NCI-H1105 treated with DMSO at 0.1 percent for 48 hours (cell line): Measurements from ENCODE around the gene DOCK3.
"Not testable (repeated sequence)": the region's sequence is repeated elsewhere in the genome, so short reads cannot be mapped to it uniquely, and the experiment has no call there.

Experiments used
- DNase-seq: peaks from one replicate; lab custom pipeline; 2025; lab: John Stamatoyannopoulos, UW

The DOCK3 gene

DNA sequence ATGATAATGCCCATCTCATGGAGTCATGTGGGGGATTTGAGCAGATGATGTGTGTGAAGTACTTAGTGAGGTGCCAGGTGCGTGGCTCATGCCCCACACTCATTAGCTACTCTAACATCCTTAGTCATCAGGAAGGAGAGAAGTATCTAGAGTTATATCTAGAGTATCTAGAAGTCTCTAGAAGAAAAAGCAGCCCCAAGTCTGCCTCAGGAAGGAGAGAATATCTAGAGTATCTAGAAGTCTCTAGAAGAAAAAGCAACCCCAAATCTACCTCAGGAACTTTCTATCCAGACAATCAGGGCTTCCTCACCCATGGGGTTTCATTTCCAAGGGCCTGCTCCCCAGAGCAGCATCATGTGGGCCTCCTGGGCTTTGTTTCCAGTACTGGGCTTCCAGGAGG lies 24.7 kb upstream of the DOCK3 start:
- no peak for DNase-seq

GRCh38 chr3:50651445-50651844 lies 23.3 kb upstream of the DOCK3 start:
- no peak for DNase-seq

- no peak for DNase-seq
Measured at GRCh38 chr3:50651920-50652529, 22.7 kb upstream of the DOCK3 start.

DNA sequence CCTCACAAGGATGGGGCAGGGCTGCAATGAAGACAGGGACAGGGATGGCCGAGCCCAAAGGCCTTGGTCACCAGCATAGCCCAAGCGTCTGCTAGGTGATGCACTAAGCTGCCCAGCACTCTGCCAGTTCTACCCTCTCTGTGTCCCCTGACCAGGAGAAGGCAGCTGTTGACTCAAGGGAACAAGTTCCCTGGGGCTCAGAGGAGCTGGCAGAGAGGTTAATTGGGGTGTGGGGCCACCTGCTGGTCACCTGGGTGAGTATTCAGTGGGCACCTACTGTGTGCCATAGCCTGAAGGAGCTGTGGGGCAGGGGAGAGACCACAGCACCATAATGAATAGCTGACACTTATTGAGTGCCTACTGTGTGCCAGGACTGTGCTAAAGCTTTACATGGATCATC lies 22.0 kb upstream of the DOCK3 start:
- peak; percentile 2 for DNase-seq

GRCh38 chr3:50653937-50654595 lies 20.7 kb upstream of the DOCK3 start:
- DNase-seq: no peak

GRCh38 chr3:50655009-50655830 lies 19.5 kb upstream of the DOCK3 start:
- DNase-seq: no peak

DNA sequence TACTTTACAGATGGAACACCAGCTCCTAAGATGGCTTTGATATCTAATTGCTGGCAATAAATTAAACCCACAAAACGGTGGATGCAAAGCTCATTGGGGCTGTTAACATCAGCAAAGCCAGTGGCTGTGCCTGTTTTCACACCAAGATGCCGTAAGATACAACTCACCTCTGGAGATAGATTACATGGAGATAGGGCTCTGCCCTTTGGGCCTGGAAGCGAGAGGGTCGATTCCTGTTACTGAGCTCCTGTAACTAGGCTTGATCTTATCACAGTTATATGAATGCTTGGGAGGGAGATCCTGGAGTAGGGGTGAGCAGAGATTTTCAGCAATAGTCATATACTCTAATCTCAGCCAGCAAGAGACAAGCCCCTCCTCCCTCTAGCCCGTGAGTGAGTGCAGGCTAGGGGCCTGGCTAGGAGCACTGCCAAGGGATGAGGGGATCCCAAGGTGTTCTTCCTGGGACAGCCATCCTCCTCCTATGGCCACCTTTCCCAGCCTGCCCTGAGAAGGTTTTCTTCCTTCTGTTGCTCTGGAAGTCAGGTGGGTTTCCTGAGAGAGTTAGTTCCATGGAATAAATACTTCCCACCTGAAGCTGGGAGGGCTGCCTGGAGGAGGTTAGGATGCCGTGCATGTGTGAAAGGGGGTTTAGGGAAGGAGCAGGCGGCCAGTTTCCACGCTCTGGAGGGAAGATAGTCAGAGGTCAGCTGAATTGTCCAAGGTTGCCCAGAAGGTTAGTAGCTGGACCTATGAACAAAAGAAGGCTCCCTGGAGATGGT lies 18.1 kb upstream of the DOCK3 start:
- DNase-seq: no peak

GRCh38 chr3:50657407-50657806 lies 17.3 kb upstream of the DOCK3 start:
- DNase-seq: no peak

- no peak for DNase-seq
Measured at GRCh38 chr3:50657816-50658215, 16.9 kb upstream of the DOCK3 start.

DNA sequence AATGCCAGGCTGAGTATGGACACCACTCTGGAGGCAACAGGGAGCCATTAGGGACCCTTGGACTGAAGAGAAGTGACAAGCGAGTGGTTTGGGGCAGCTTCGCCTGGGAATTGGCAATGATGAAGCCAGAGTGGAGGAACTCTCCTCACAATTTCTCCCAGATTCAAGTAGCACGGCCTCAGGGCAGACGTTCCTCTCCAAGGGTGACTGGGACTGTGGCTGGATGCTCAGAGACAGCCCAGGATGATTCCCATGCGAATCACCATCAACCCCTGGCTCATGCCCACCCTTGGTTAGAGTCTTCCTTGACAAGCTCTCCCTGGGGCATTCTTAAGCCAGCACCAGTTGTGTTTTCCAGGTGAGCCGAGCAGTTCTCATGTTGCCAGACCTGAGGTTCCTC lies 16.3 kb upstream of the DOCK3 start:
- DNase-seq: no peak

GRCh38 chr3:50658831-50659230 lies 15.9 kb upstream of the DOCK3 start:
- no peak for DNase-seq

DNA sequence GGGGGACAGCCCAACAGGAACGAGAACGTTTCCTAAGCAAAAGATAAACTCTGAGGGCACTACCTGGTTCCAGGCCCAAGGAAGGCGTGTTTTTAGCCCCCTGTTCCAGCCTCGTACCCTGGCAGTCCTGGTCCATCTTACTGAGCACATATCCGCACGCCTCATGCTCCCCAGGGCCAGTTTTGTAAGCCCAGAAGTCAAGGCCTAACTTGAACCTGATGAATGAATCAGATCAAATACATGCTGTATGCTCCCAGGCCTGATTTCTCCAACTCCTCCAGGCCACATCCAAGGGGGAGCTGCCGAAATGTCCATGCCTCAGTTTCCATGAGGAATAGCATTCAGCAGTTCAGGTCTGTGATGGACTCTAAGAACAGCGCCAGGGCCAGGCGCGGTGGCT lies 14.3 kb upstream of the DOCK3 start:
- no peak for DNase-seq

DNA sequence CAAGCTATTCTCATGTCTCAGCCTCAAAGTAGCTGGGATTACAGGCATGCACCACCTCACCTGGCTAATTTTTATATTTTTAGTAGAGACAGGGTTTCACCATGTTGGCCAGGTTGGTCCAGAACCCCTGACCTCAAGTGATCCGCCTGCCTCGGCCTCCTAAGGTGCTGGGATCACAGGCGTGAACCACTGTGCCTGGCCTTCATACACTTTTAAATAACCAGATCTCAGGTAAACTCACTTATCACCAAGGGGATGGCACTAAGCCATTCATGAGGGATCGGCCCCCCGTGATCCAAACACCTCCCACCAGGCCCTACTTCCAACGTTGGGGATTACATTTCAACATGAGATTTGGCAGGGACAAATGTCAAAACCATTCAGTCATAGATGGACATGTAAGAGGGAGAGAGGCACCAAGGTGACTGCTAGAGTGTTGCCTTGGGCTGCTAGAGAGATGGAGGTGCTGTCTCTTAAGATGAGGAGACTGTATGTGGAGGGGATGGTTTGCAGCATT lies 13.3 kb upstream of the DOCK3 start:
- no peak for DNase-seq

GRCh38 chr3:50662408-50662807 lies 12.3 kb upstream of the DOCK3 start:
- DNase-seq: no peak

GRCh38 chr3:50665081-50665840 lies 9.5 kb upstream of the DOCK3 start:
- no peak for DNase-seq

GRCh38 chr3:50665841-50666115 lies 8.9 kb upstream of the DOCK3 start:
- DNase-seq: not testable (repeated sequence)

DNA sequence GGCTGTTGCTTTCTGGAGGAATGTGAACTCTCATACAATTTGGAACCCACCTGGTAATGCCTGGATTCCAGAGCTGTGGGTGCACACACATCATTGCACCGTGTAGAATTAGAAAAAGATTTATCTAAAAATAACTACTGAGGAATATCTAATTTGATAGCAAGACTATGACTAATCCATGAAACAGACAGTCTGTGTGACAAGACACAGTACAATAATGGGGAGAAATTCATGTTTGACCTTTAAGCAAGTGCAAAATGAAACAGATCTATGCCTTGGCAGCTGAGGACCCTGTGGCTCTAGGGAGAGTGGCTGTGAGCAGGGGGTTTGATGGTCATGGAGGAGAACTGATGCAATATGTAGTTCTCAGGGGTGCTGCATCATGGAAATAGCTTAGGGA lies 7.9 kb upstream of the DOCK3 start:
- DNase-seq: no peak

DNA sequence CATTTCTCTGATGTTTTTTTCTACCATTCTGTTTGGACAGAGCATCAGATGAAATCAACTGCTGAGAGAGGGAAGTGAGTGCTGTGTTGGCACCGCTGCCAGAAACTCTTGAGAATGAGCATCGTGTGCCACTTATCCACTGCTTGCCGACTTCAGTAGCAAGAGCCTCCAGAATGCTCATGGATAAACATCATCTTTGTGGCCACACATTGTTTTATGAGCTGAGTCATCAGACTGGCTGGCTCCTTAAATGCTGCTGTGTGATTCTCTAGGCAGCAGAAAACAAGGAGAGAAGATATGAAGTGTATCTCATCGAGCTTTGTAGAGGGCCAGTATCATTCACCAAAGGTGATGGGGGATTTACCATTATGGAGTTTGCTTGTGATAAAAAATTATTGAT lies 3.4 kb upstream of the DOCK3 start:
- peak; percentile 90 for DNase-seq

GRCh38 chr3:50672656-50673055 lies 2.1 kb upstream of the DOCK3 start:
- DNase-seq: no peak

DNA sequence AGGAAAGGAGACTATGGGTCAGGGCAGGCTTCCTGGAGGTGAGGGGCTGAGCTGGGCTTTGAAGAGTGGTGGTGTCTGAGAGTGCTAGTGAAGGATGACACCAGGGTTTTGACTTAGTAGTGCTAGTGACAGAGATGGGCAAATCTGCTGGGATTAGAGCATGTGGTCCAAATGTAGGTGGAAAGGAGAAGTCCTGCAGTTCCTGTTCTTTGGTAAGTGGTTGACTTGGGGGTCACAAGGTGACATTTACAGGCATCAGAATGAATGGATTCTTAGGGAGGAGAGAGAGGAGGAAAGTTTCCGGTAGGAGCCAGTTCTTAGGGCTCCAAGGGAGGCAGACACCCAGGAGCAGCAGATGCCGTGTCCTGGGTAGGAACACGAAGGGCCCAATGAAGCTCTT lies 796 bp upstream of the DOCK3 start:
- no peak for DNase-seq

DNA sequence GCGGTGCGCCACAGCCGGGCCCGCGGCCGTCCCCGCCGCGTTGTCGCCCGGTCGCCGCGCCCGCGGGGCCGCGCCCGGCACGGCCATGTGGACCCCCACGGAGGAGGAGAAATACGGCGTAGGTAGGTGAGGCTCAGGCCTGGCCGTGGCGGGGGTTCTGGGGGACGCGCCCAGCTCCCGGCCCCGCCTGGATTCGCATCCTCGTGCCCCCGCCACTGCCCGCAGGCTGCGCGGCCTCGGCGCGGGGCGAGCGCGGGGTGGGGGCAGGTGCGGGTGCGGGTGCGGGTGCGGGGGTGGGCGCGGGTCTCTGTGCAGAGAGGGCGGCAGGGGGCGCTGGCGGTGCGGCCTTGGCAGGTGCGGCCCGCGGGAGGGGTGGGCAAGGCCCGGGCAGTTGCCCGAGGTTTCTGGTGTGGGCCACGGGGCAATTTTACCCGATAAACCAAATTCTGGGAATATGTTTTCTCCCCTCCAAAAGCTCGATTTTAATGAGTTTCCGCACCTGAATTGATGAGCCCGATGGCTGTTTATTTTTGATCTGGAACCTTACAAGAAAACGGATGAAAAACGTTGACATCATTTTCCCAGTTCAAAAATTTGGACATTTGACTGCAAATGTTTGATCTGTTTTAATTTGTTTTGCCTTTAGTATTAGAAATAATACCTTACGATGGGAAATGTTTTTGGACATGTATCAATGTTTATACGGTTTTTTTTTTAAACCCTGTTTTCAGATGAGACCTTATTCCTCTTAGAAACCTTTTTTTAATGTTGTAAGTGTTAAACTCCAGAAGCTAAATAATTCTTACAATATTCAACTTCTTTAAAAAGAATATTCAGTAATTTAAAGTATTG lies 678 bp downstream of the DOCK3 start:
- DNase-seq: peak; percentile 29
